HFF-Myc (cell line): ENCODE measurements around the gene CLEC4A.
A peak's percentile ranks its signal among the peaks of the same experiment; 100 is the strongest.
"Not testable (repeated sequence)": the region's sequence is repeated elsewhere in the genome, so short reads cannot be mapped to it uniquely, and the experiment has no call there.

Experiments used
- DNase-seq: peaks from one replicate; pipeline ENCODE4 v3.0.0-alpha.2; 2011; ENCODE audit warnings: low read depth; ENCODE audit errors: extremely low read depth
- H3K4me3 ChIP-seq: replicated peaks from 2 replicates; pipeline ENCODE4 v1.5.1; 2011; ENCODE audit warnings: low read depth, mild to moderate bottlenecking, control low read depth, low read length
- CTCF ChIP-seq: IDR thresholded peaks from 2 replicates; pipeline ENCODE4 v1.5.1; 2012; ENCODE audit warnings: mild to moderate bottlenecking, low read depth, low read length, control low read depth; ENCODE audit errors: missing control alignments

The CLEC4A gene

GRCh38 chr12:8157484-8158198 is 34.2 kb downstream of the CLEC4A start:
- no peak overlapping the region for H3K4me3 ChIP-seq
- no peak for DNase-seq

GRCh38 chr12:8172911-8173310 is 49.5 kb downstream of the CLEC4A start:
- not testable (repeated sequence) for DNase-seq, H3K4me3 ChIP-seq

More at GRCh38 chr12:8157484-8158198, 34.2 kb downstream of the CLEC4A start:
- TF ChIP-seq CTCF: no peak

- peak; percentile 69 for TF ChIP-seq CTCF
- H3K4me3 ChIP-seq: peak overlapping the region; percentile 52
- DNase-seq: peak; percentile 42
Observed at GRCh38 chr12:8179989-8180585, 56.7 kb downstream of the CLEC4A start.

- DNase-seq, H3K4me3 ChIP-seq: not testable (repeated sequence)
Observed at GRCh38 chr12:8181271-8181670, 57.9 kb downstream of the CLEC4A start.

GRCh38 chr12:8182923-8183322 is 59.5 kb downstream of the CLEC4A start:
- DNase-seq, H3K4me3 ChIP-seq: not testable (repeated sequence)

GRCh38 chr12:8183346-8183745 is 59.9 kb downstream of the CLEC4A start:
- not testable (repeated sequence) for DNase-seq, H3K4me3 ChIP-seq

GRCh38 chr12:8184206-8184605 is 60.8 kb downstream of the CLEC4A start:
- DNase-seq, H3K4me3 ChIP-seq: not testable (repeated sequence)

GRCh38 chr12:8188088-8188487 is 64.7 kb downstream of the CLEC4A start:
- H3K4me3 ChIP-seq, DNase-seq: not testable (repeated sequence)
